ENCODE measurements around the gene ACBD6.
"Not testable (repeated sequence)": the region's sequence is repeated elsewhere in the genome, so short reads cannot be mapped to it uniquely, and the experiment has no call there.

Gene ACBD6

DNA sequence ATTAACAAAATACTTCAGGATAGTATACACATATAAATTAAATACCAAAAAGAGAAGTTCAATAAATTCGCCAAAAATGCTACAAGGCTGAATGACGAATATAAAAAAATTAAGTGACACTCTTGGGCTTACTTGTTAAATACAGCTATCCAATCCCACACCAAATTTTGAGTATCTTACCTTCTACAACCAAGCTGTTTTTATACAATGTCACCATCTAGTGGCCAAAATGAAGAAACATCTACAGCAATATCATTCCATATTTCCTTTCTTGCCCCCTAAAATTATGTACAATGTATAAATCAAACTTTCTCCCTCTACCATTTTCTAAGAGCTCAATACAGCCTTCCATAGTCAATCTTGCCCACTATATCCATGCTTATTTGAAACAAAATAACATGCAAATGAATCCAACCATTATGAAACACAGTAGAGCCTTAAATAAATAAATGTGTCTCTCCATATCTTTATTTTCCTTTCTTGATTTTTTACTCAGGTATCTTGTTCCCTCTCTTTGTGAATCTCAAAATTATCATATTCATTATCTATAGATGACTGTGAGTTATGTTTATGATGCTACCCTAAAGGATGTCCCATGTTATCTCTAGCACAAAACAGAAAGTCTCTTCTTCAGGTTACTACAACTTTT, 86.3 kb downstream of the ACBD6 start:
- Histone ChIP-seq H3K9me3 (ENCODE audit: control insufficient read depth, insufficient read depth, low read depth, low read length) (no peaks in the 10 kb centered on the region), H3K27me3 (ENCODE audit: control insufficient read depth, insufficient read depth, low read length) (no peaks in the 10 kb centered on the region), H3K4me1 (ENCODE audit: control insufficient read depth, insufficient read depth, low read length) (no peaks in the 10 kb centered on the region), H3K4me3 (ENCODE audit: low read depth, low read length) (no peak overlapping the region), H3K27ac (ENCODE audit: low read depth, low read length) (no peak overlapping the region), H3K36me3 (ENCODE audit: control insufficient read depth, insufficient read depth, low read length) (no peaks in the 10 kb centered on the region), H3K9ac (ENCODE audit: low read length) (no peak overlapping the region)

- no peak overlapping the region for H3K4me3 ChIP-seq (ENCODE audit: low read depth, low read length)
- H3K27ac ChIP-seq (ENCODE audit: low read depth, low read length), result no peak overlapping the region
- 0 out of 2 replicates have a peak, but pooled peaks cover 2% of the 10 kb centered on the region for H3K36me3 ChIP-seq (ENCODE audit: control insufficient read depth, insufficient read depth, low read length)
- no peak overlapping the region for H3K9ac ChIP-seq (ENCODE audit: low read length)
- no peaks in the 10 kb centered on the region for H3K9me3 ChIP-seq (ENCODE audit: control insufficient read depth, insufficient read depth, low read depth, low read length)
- no peaks in the 10 kb centered on the region for H3K4me1 ChIP-seq (ENCODE audit: control insufficient read depth, insufficient read depth, low read length)
- H3K27me3 ChIP-seq (ENCODE audit: control insufficient read depth, insufficient read depth, low read length), result no peaks in the 10 kb centered on the region
Observed at GRCh38 chr1:180415236-180415848, 87.0 kb downstream of the ACBD6 start.

- Histone ChIP-seq H3K9ac (ENCODE audit: low read length) (no peak overlapping the region), H3K27ac (ENCODE audit: low read depth, low read length) (no peak overlapping the region), H3K36me3 (ENCODE audit: control insufficient read depth, insufficient read depth, low read length) (0 out of 2 replicates have a peak, but pooled peaks cover 5% of the 10 kb centered on the region), H3K9me3 (ENCODE audit: control insufficient read depth, insufficient read depth, low read depth, low read length) (no peaks in the 10 kb centered on the region), H3K4me3 (ENCODE audit: low read depth, low read length) (no peak overlapping the region), H3K4me1 (ENCODE audit: control insufficient read depth, insufficient read depth, low read length) (no peaks in the 10 kb centered on the region), H3K27me3 (ENCODE audit: control insufficient read depth, insufficient read depth, low read length) (no peaks in the 10 kb centered on the region)
Observed at GRCh38 chr1:180412583-180412982, 89.8 kb downstream of the ACBD6 start.

- not testable (repeated sequence) for H3K4me1 ChIP-seq (ENCODE audit: control insufficient read depth, insufficient read depth, low read length); H3K9me3 ChIP-seq (ENCODE audit: control insufficient read depth, insufficient read depth, low read depth, low read length); H3K27me3 ChIP-seq (ENCODE audit: control insufficient read depth, insufficient read depth, low read length); H3K4me3 ChIP-seq (ENCODE audit: low read depth, low read length); H3K36me3 ChIP-seq (ENCODE audit: control insufficient read depth, insufficient read depth, low read length); H3K27ac ChIP-seq (ENCODE audit: low read depth, low read length); H3K9ac ChIP-seq (ENCODE audit: low read length)
Observed at GRCh38 chr1:180408128-180408527, 94.2 kb downstream of the ACBD6 start.

DNA sequence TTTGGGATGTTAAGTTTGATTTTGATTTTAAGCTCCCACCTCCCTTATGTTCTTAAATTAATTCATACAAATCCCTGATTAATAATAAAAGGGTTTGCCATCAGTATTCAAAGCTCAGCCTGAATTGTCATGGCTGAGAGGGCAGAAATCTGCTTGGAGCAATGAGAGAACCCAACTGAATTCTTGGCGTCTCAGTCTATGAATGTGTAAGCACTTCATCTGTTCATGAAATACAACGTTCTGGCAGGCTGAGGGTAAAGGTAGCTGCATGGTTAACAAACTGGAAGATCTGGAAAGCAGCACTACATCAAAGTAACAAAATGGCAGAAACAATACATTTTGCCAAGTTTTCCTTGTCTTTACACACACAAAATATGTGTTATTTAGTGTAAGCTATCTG, 95.3 kb downstream of the ACBD6 start:
- Histone ChIP-seq H3K4me3 (ENCODE audit: low read depth, low read length) (no peak overlapping the region), H3K36me3 (ENCODE audit: control insufficient read depth, insufficient read depth, low read length) (0 out of 2 replicates have a peak, but pooled peaks cover 5% of the 10 kb centered on the region), H3K4me1 (ENCODE audit: control insufficient read depth, insufficient read depth, low read length) (peaks cover 6% of the 10 kb centered on the region; the same call in 1 of the 2 replicates), H3K9ac (ENCODE audit: low read length) (no peak overlapping the region), H3K9me3 (ENCODE audit: control insufficient read depth, insufficient read depth, low read depth, low read length) (no peaks in the 10 kb centered on the region), H3K27me3 (ENCODE audit: control insufficient read depth, insufficient read depth, low read length) (no peaks in the 10 kb centered on the region), H3K27ac (ENCODE audit: low read depth, low read length) (no peak overlapping the region)

GRCh38 chr1:180402551-180402950, 99.8 kb downstream of the ACBD6 start:
- Histone ChIP-seq H3K36me3 (ENCODE audit: control insufficient read depth, insufficient read depth, low read length) (no peaks in the 10 kb centered on the region), H3K27ac (ENCODE audit: low read depth, low read length) (no peak overlapping the region), H3K9ac (ENCODE audit: low read length) (no peak overlapping the region), H3K9me3 (ENCODE audit: control insufficient read depth, insufficient read depth, low read depth, low read length) (no peaks in the 10 kb centered on the region), H3K4me1 (ENCODE audit: control insufficient read depth, insufficient read depth, low read length) (peaks cover 6% of the 10 kb centered on the region; the same call in 1 of the 2 replicates), H3K4me3 (ENCODE audit: low read depth, low read length) (no peak overlapping the region), H3K27me3 (ENCODE audit: control insufficient read depth, insufficient read depth, low read length) (no peaks in the 10 kb centered on the region)

DNA sequence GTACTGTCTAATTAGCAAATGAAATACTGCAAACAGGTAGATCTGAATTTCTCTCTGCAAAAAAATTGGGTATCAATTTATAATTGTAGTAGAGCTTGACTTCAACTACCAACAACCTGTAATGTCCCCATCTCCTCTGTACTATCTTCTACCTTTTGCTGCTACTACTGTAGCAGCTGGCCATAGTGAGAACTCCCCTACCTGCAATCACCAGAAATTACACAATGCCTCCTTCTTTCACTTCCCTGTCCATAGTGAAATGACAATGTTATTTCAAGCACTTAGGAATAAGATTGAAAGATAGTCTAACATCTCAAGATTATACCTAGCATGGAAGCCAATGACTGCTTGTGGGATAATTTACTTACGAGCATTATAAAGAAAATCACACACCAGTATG, 100.4 kb downstream of the ACBD6 start:
- Histone ChIP-seq H3K27ac (ENCODE audit: low read depth, low read length) (no peak overlapping the region), H3K9ac (ENCODE audit: low read length) (no peak overlapping the region), H3K36me3 (ENCODE audit: control insufficient read depth, insufficient read depth, low read length) (no peaks in the 10 kb centered on the region)

DNA sequence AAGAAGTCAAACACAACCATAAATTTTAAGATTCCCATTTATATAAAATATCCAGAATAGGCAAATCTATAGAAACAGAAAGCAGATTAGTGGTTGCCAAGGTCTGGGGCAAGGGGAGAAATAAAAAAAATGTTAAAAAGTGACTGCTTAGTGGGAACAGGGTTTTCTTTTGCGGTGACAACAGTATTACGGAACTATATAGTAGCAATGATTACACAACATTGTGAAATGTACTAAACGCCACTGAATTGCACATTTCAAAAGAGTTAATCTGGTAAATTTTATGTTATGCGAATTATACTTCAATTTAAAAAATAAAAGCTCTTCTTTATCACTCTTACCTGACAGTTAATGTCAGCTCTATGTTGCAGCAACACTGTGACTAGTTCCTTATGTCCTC, 105.2 kb downstream of the ACBD6 start:
- Histone ChIP-seq H3K27ac (ENCODE audit: low read depth, low read length) (no peak overlapping the region), H3K27me3 (ENCODE audit: control insufficient read depth, insufficient read depth, low read length) (no peaks in the 10 kb centered on the region), H3K9ac (ENCODE audit: low read length) (no peak overlapping the region), H3K4me1 (ENCODE audit: control insufficient read depth, insufficient read depth, low read length) (no peaks in the 10 kb centered on the region), H3K4me3 (ENCODE audit: low read depth, low read length) (no peak overlapping the region), H3K36me3 (ENCODE audit: control insufficient read depth, insufficient read depth, low read length) (no peaks in the 10 kb centered on the region), H3K9me3 (ENCODE audit: control insufficient read depth, insufficient read depth, low read depth, low read length) (no peaks in the 10 kb centered on the region)

More for the DNA sequence above, 100.4 kb downstream of the ACBD6 start:
- Histone ChIP-seq H3K9me3 (ENCODE audit: control insufficient read depth, insufficient read depth, low read depth, low read length) (no peaks in the 10 kb centered on the region), H3K4me3 (ENCODE audit: low read depth, low read length) (no peak overlapping the region), H3K4me1 (ENCODE audit: control insufficient read depth, insufficient read depth, low read length) (peaks cover 6% of the 10 kb centered on the region; the same call in 1 of the 2 replicates), H3K27me3 (ENCODE audit: control insufficient read depth, insufficient read depth, low read length) (no peaks in the 10 kb centered on the region)

GRCh38 chr1:180392427-180393145, 109.8 kb downstream of the ACBD6 start:
- Histone ChIP-seq H3K36me3 (ENCODE audit: control insufficient read depth, insufficient read depth, low read length) (no peaks in the 10 kb centered on the region), H3K9me3 (ENCODE audit: control insufficient read depth, insufficient read depth, low read depth, low read length) (no peaks in the 10 kb centered on the region)

DNA sequence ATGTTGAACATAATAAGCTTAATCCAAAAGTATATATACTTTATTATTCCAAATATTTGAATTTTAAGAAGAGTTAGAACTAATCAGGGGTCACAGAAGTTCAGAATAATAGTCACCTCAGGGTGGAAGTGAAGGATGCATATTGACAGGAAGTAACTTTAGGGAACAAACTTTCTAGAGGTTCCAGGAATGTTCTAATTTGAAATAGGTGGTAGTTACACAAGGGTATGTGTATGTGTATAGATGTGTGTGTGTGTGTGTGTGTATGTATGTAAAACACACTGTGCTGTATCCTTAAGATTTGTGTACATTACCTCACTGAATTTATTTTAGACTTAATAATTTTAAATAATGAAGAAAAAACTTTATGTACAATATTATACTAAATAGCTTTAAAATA, 110.4 kb downstream of the ACBD6 start:
- Histone ChIP-seq H3K27ac (ENCODE audit: low read depth, low read length) (no peak overlapping the region), H3K36me3 (ENCODE audit: control insufficient read depth, insufficient read depth, low read length) (no peaks in the 10 kb centered on the region), H3K4me1 (ENCODE audit: control insufficient read depth, insufficient read depth, low read length) (peaks cover 5% of the 10 kb centered on the region; the same call in 1 of the 2 replicates), H3K4me3 (ENCODE audit: low read depth, low read length) (no peak overlapping the region), H3K9ac (ENCODE audit: low read length) (no peak overlapping the region), H3K9me3 (ENCODE audit: control insufficient read depth, insufficient read depth, low read depth, low read length) (no peaks in the 10 kb centered on the region), H3K27me3 (ENCODE audit: control insufficient read depth, insufficient read depth, low read length) (no peaks in the 10 kb centered on the region)

More at GRCh38 chr1:180392427-180393145, 109.8 kb downstream of the ACBD6 start:
- H3K9ac ChIP-seq (ENCODE audit: low read length), result no peak overlapping the region
- no peak overlapping the region for H3K27ac ChIP-seq (ENCODE audit: low read depth, low read length)
- H3K4me1 ChIP-seq (ENCODE audit: control insufficient read depth, insufficient read depth, low read length), result no peaks in the 10 kb centered on the region
- H3K27me3 ChIP-seq (ENCODE audit: control insufficient read depth, insufficient read depth, low read length), result no peaks in the 10 kb centered on the region
- H3K4me3 ChIP-seq (ENCODE audit: low read depth, low read length), result no peak overlapping the region

DNA sequence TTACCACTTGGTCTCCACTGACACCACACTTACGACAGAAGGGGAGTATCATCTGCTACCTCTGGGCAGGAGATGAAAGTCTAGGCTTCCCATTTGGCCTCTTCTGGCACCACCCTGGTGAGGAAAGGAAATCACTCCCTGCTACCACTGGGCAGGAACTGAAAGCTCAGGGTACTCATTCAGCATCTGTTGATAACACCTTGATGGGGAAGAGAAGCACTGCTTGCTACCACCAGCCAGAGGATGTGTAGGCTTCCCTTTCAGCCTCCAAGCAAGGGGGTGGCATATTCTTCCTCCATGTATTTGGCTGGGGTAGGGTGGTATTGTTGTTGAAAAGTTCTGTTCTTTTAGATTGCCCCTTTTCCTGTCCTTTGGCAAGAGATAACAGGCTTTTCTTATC, 115.0 kb downstream of the ACBD6 start:
- no peaks in the 10 kb centered on the region for H3K27me3 ChIP-seq (ENCODE audit: control insufficient read depth, insufficient read depth, low read length)
- no peaks in the 10 kb centered on the region for H3K36me3 ChIP-seq (ENCODE audit: control insufficient read depth, insufficient read depth, low read length)
- H3K4me1 ChIP-seq (ENCODE audit: control insufficient read depth, insufficient read depth, low read length), result peaks cover 5% of the 10 kb centered on the region; the same call in 1 of the 2 replicates
- peaks cover 25% of the 10 kb centered on the region for H3K9me3 ChIP-seq (ENCODE audit: control insufficient read depth, insufficient read depth, low read depth, low read length)
- H3K4me3 ChIP-seq (ENCODE audit: low read depth, low read length), result no peak overlapping the region
- H3K27ac ChIP-seq (ENCODE audit: low read depth, low read length), result no peak overlapping the region
- H3K9ac ChIP-seq (ENCODE audit: low read length), result no peak overlapping the region

Measured in HUES6 (cell line).